H9 (cell line): ENCODE data around the gene ZNF280C. TPM values are rescaled to one million over a fixed set of nuclear protein-coding genes. Genes with fewer than 3 reads are reported as not detected.

Experiments
- DNase-seq: peaks from one replicate; pipeline ENCODE4 v3.0.0-alpha.2; 2017
- H2AFZ ChIP-seq: one replicate; pipeline ENCODE4 v1.6.1; 2013; ENCODE audit warnings: mild to moderate bottlenecking, low read length, control low read depth, moderate library complexity
- H2AK5ac ChIP-seq: 2 replicates; pipeline ENCODE4 v1.6.1; 2013; ENCODE audit warnings: low read length, control low read depth, mixed read lengths; ENCODE audit not compliant: insufficient read length
- H2BK120ac ChIP-seq: one replicate; pipeline ENCODE4 v1.6.1; 2013; ENCODE audit warnings: low read depth, mild to moderate bottlenecking, low read length, control low read depth, inconsistent platforms; ENCODE audit not compliant: poor library complexity, severe bottlenecking
- H2BK12ac ChIP-seq: 2 replicates; pipeline ENCODE4 v1.6.1; 2013; ENCODE audit warnings: low read length, control low read depth, mixed read lengths, low read depth; ENCODE audit not compliant: insufficient read length
- H2BK15ac ChIP-seq: 2 replicates; pipeline ENCODE4 v1.6.1; 2013; ENCODE audit warnings: low read depth, low read length, control low read depth
- H2BK20ac ChIP-seq: one replicate; pipeline ENCODE4 v1.6.1; 2013; ENCODE audit warnings: low read depth, mild to moderate bottlenecking, low read length, control low read depth, inconsistent platforms; ENCODE audit not compliant: poor library complexity, severe bottlenecking
- H2BK5ac ChIP-seq: 2 replicates; pipeline ENCODE4 v1.6.1; 2013; ENCODE audit warnings: low read length, control low read depth, mixed read lengths; ENCODE audit not compliant: insufficient read length
- H3K14ac ChIP-seq: 2 replicates; pipeline ENCODE4 v1.6.1; 2013; ENCODE audit warnings: low read length, control low read depth; ENCODE audit not compliant: insufficient read depth
- H3K18ac ChIP-seq: 2 replicates; pipeline ENCODE4 v1.6.1; 2013; ENCODE audit warnings: low read depth, mild to moderate bottlenecking, mixed read lengths, low read length, control low read depth; ENCODE audit not compliant: insufficient read length
- H3K23ac ChIP-seq: 2 replicates; pipeline ENCODE4 v1.6.1; 2013; ENCODE audit warnings: low read length, control low read depth, mixed read lengths, low read depth; ENCODE audit not compliant: insufficient read length
- H3K23me2 ChIP-seq: 2 replicates; pipeline ENCODE4 v1.6.1; 2013; ENCODE audit warnings: low read depth, mild to moderate bottlenecking, mixed read lengths, low read length, control low read depth; ENCODE audit not compliant: insufficient read length, poor library complexity, severe bottlenecking
- H3K27ac ChIP-seq: 2 replicates; pipeline ENCODE4 v1.5.1; 2013; ENCODE audit warnings: low read length, control low read depth, mixed read lengths, low read depth; ENCODE audit not compliant: insufficient read length
- H3K27me3 ChIP-seq: 2 replicates; pipeline ENCODE4 v1.6.1; 2013; ENCODE audit warnings: low read length, control low read depth, inconsistent platforms; ENCODE audit not compliant: insufficient read depth
- H3K4ac ChIP-seq: 2 replicates; pipeline ENCODE4 v1.6.1; 2013; ENCODE audit warnings: low read depth, mild to moderate bottlenecking, control low read depth, inconsistent platforms, low read length, moderate library complexity
- H3K4me1 ChIP-seq: 2 replicates; pipeline ENCODE4 v1.6.1; 2013; ENCODE audit warnings: low read length, control low read depth, inconsistent platforms; ENCODE audit not compliant: insufficient read depth
- H3K4me2 ChIP-seq: 2 replicates; pipeline ENCODE4 v1.6.1; 2013; ENCODE audit warnings: low read length, control low read depth, mixed read lengths; ENCODE audit not compliant: insufficient read length, insufficient read depth
- H3K56ac ChIP-seq: 2 replicates; pipeline ENCODE4 v1.6.1; 2013; ENCODE audit warnings: low read depth, mild to moderate bottlenecking, mixed read lengths, low read length, control low read depth; ENCODE audit not compliant: insufficient read length
- H3K79me1 ChIP-seq: 2 replicates; pipeline ENCODE4 v1.6.1; 2013; ENCODE audit warnings: low read depth, mild to moderate bottlenecking, moderate library complexity, low read length, control low read depth, inconsistent platforms; ENCODE audit not compliant: insufficient read depth, poor library complexity, severe bottlenecking
- H3K79me2 ChIP-seq: 2 replicates; pipeline ENCODE4 v1.6.1; 2013; ENCODE audit warnings: low read length, control low read depth, inconsistent platforms; ENCODE audit not compliant: insufficient read depth
- H3K9ac ChIP-seq: 2 replicates; pipeline ENCODE4 v1.6.1; 2013; ENCODE audit warnings: low read length, control low read depth, mixed read lengths; ENCODE audit not compliant: insufficient read length; ENCODE audit errors: extremely low read depth
- H3K9me3 ChIP-seq: one replicate; pipeline ENCODE4 v1.6.1; 2013; ENCODE audit warnings: low read depth, low read length, inconsistent platforms; ENCODE audit not compliant: control insufficient read depth
- H3T11ph ChIP-seq: one replicate; pipeline ENCODE4 v1.6.1; 2013; ENCODE audit warnings: mild to moderate bottlenecking, low read length, control low read depth, inconsistent platforms
- H4K20me1 ChIP-seq: one replicate; pipeline ENCODE4 v1.6.1; 2013; ENCODE audit not compliant: control insufficient read depth, insufficient read length, insufficient read depth
- H4K5ac ChIP-seq: 2 replicates; pipeline ENCODE4 v1.6.1; 2013; ENCODE audit warnings: low read depth, mild to moderate bottlenecking, mixed read lengths, low read length, control low read depth; ENCODE audit not compliant: insufficient read length
- H4K8ac ChIP-seq: replicated peaks from 2 replicates; pipeline ENCODE4 v1.6.1; 2013; ENCODE audit warnings: low read length, control low read depth, mixed read lengths, low read depth; ENCODE audit not compliant: insufficient read length
- H4K91ac ChIP-seq: 2 replicates; pipeline ENCODE4 v1.6.1; 2013; ENCODE audit warnings: low read depth, mild to moderate bottlenecking, moderate library complexity, mixed read lengths, low read length, control low read depth; ENCODE audit not compliant: insufficient read length
- H3K27ac Mint-ChIP-seq, 3 experiments: 2 replicates in 2 of 3; 3 replicates in 1 of 3; pipeline ENCODE4 v1.8.0; 2020 to 2021; ENCODE audit warnings: mixed read lengths in 3 of 3, mild to moderate bottlenecking in 1 of 3, moderate library complexity in 1 of 3
- H3K27me3 Mint-ChIP-seq: 2 replicates; pipeline ENCODE4 v1.8.0; 2021; ENCODE audit warnings: low read depth, mild to moderate bottlenecking, moderate library complexity, mixed read lengths
- H3K36me3 Mint-ChIP-seq, 3 experiments: 2 replicates in 2 of 3; 3 replicates in 1 of 3; pipeline ENCODE4 v1.8.0; 2020 to 2021; ENCODE audit warnings: low read depth in 3 of 3, mixed read lengths in 3 of 3; ENCODE audit not compliant: insufficient read depth in 1 of 3
- H3K4me1 Mint-ChIP-seq, 2 experiments: 2 replicates each; pipeline ENCODE4 v1.8.0; 2020; ENCODE audit warnings: mixed read lengths in 2 of 2
- H3K4me3 Mint-ChIP-seq, 2 experiments: 2 replicates in 1 of 2; 3 replicates in 1 of 2; pipeline ENCODE4 v1.8.0; 2020 to 2021; ENCODE audit warnings: mild to moderate bottlenecking in 2 of 2, mixed read lengths in 2 of 2, moderate library complexity in 1 of 2
- H3K9me3 Mint-ChIP-seq, 2 experiments: 2 replicates in 1 of 2; 3 replicates in 1 of 2; pipeline ENCODE4 v1.8.0; 2020; ENCODE audit warnings: mild to moderate bottlenecking in 2 of 2, mixed read lengths in 2 of 2, moderate library complexity in 1 of 2
- CTCF ChIP-seq: fragments of 200-600 bp; sonication (generic); conservative IDR thresholded peaks from 3 replicates; pipeline ENCODE4 v1.8.0; 2021; ENCODE audit warnings: antibody characterized with exemption, mild to moderate bottlenecking
- WGBS: extraction: QIAGEN DNeasy Blood & Tissue Kit; methylation state at CpG from one replicate; pipeline ENCODE4 v1.1.7; 2013; ENCODE audit warnings: missing lambda C conversion rate, low lambda C conversion rate, mixed read lengths; ENCODE audit not compliant: insufficient read length; ENCODE audit errors: extremely low coverage; 5-methylcytosine and 5-hydroxymethylcytosine counted together
- total RNA-seq: library from RNA; stranded (reverse); gene quantifications from 2 replicates; pipeline ENCODE4 v1.2.1, GENCODE V29; 2021

Gene ZNF280C
- total RNA-seq, 1 experiment from 2014 or later, result 6.6 TPM

- Mint-ChIP-seq H3K27ac (peak overlapping the region in 2 of 3 experiments; percentile 45 to 57; a peak in 2 of 7 replicates), H3K27me3 (peaks cover 18% of the 10 kb centered on the region), H3K36me3 (peaks cover 0 to 3% (median 1%) of the 10 kb centered on the region in 3 experiments; a peak in 2 of 7 replicates), H3K9me3 (peaks cover 0 to 60% of the 10 kb centered on the region in 2 experiments; a peak in 4 of 5 replicates), H3K4me3 (peak overlapping the region; percentile 74 to 92), H3K4me1 (peaks cover 8 to 15% of the 10 kb centered on the region in 2 experiments; a peak in 3 of 4 replicates)
- no peak overlapping the region for H3K56ac ChIP-seq
- no peak for TF ChIP-seq CTCF
- no peak overlapping the region for H3K23ac ChIP-seq
- no peak overlapping the region for H2BK12ac ChIP-seq
- no peaks in the 10 kb centered on the region for H3K4me1 ChIP-seq
- H4K20me1 ChIP-seq, result no peaks in the 10 kb centered on the region
- H3K27ac ChIP-seq, result no peak overlapping the region
- H3K4ac ChIP-seq, result no peak overlapping the region
- no peak overlapping the region for H2BK120ac ChIP-seq
- no peak overlapping the region for H2BK15ac ChIP-seq
- no peak overlapping the region for H4K5ac ChIP-seq
- peaks cover 12% of the 10 kb centered on the region for H3K23me2 ChIP-seq
- H3K18ac ChIP-seq, result no peak overlapping the region
- H3K79me1 ChIP-seq, result no peaks in the 10 kb centered on the region
- no peak overlapping the region for H4K8ac ChIP-seq
- H3K9ac ChIP-seq, result peak overlapping the region; percentile 7
- H3K27me3 ChIP-seq, result peaks cover 3% of the 10 kb centered on the region; the same call in 1 of the 2 replicates
- H2BK20ac ChIP-seq, result no peak overlapping the region
- peak overlapping the region; percentile 80 for H3K4me2 ChIP-seq
- no peak overlapping the region for H3K14ac ChIP-seq
- no peak overlapping the region for H2AFZ ChIP-seq
- peak; percentile 81 for DNase-seq
- no peak overlapping the region for H4K91ac ChIP-seq
- no peaks in the 10 kb centered on the region for H3K79me2 ChIP-seq
- no CpG with 5 or more reads among the region's 36 CpGs for WGBS
- H2BK5ac ChIP-seq, result no peak overlapping the region
- no peak overlapping the region for H3T11ph ChIP-seq
- peaks cover 24% of the 10 kb centered on the region for H3K9me3 ChIP-seq
- no peak overlapping the region for H2AK5ac ChIP-seq
Measured at GRCh38 chrX:130170752-130171445, 97.8 kb downstream of the ZNF280C start.
